A549 (cell line): Measurements from ENCODE around the gene SNTB2. TPM values are rescaled to one million over a fixed set of nuclear protein-coding genes. Genes with fewer than 3 reads are reported as not detected.

Experiments used
- ATAC-seq, 2 experiments: fragments of 200-7000 bp in 1 of 2; fragments of >200 bp in 1 of 2; cut with Nextera tagmentation in 1 of 2; cut with Tn5 transposase in 1 of 2; 3 replicates each; pipeline versions ENCODE4 v1.8.0 to v1.9.1; 2018 to 2020; ENCODE audit warnings: mild to moderate bottlenecking in 1 of 2, moderate library complexity in 1 of 2
- CTCF ChIA-PET: fragments of 300-600 bp; sonication (Branson Sonifier 250); formaldehyde crosslinking; extraction: SDS; loops from one replicate; lab custom pipeline; 2021; ENCODE audit warnings: antibody characterized with exemption, inconsistent platforms; lab: Yijun Ruan, JAX
- POLR2A ChIA-PET: fragments of 350-600 bp; formaldehyde crosslinking; extraction: SDS; loops from one replicate; lab custom pipeline; 2021; ENCODE audit warnings: antibody characterized with exemption, inconsistent platforms; lab: Yijun Ruan, JAX
- DNase-seq, 2 experiments: peaks; one replicate each; pipeline versions ENCODE4 v3.0.0 to v3.0.0-alpha.2; 2011 to 2016; ENCODE audit warnings: low read depth in 1 of 2, low spot score in 1 of 2
- FAIRE-seq: peaks from 2 replicates; lab custom pipeline; 2011; peaks lifted over from hg19 to GRCh38; lab: Jason Lieb, UNC
- H3K27ac ChIP-seq, 2 experiments: fragments of >200 bp; sonication (Bioruptor Twin); formaldehyde crosslinking; 3 replicates each; pipeline ENCODE4 v1.5.1; 2016 to 2017
- H3K4me1 ChIP-seq: fragments of >200 bp; sonication (Bioruptor Twin); formaldehyde crosslinking; 3 replicates; pipeline ENCODE4 v1.6.1; 2016
- H3K4me2 ChIP-seq: fragments of >200 bp; sonication (Bioruptor Twin); formaldehyde crosslinking; 3 replicates; pipeline ENCODE4 v1.6.1; 2016
- H3K4me3 ChIP-seq: fragments of >200 bp; sonication (Bioruptor Twin); formaldehyde crosslinking; 3 replicates; pipeline ENCODE4 v1.5.1; 2016
- H3K9me3 ChIP-seq: fragments of >200 bp; sonication (Bioruptor Twin); formaldehyde crosslinking; 3 replicates; pipeline ENCODE4 v1.6.1; 2016
- CHD2 ChIP-seq: fragments of 150-350 bp; IDR thresholded peaks from 2 replicates; pipeline ENCODE4 v1.6.1; 2014; ENCODE audit warnings: low read length; ENCODE audit not compliant: partially characterized antibody
- CTCF ChIP-seq: fragments of >200 bp; sonication (Bioruptor Twin); formaldehyde crosslinking; IDR thresholded peaks from 3 replicates; pipeline ENCODE4 v1.5.1; 2016
- EHF ChIP-seq: fragments of 250-450 bp; sonication (Bioruptor Pico); IDR thresholded peaks from 2 replicates; pipeline ENCODE4 v1.5.0; 2020; ENCODE audit warnings: mild to moderate bottlenecking
- ESRRA ChIP-seq: fragments of 150-350 bp; IDR thresholded peaks from 2 replicates; pipeline ENCODE4 v1.6.1; 2014; ENCODE audit warnings: mild to moderate bottlenecking, low read length, borderline replicate concordance
- FOSL2 ChIP-seq, 2 experiments: fragments of 450-650 bp in 1 of 2; fragments of >200 bp in 1 of 2; sonication (Bioruptor Twin) in 1 of 2; formaldehyde crosslinking; IDR thresholded peaks; 2 replicates each; pipeline versions ENCODE4 v1.5.0 to v1.6.1; 2016 to 2020; ENCODE audit warnings: mild to moderate bottlenecking in 1 of 2, moderate library complexity in 1 of 2
- GATA3 ChIP-seq: IDR thresholded peaks from 2 replicates; pipeline ENCODE4 v1.6.1; 2012; ENCODE audit warnings: borderline replicate concordance
- HOXA7 ChIP-seq: fragments of 250-450 bp; sonication (Bioruptor Pico); IDR thresholded peaks from 2 replicates; pipeline ENCODE4 v1.5.0; 2020; ENCODE audit warnings: mild to moderate bottlenecking, moderate library complexity
- HOXB13 ChIP-seq: fragments of 250-450 bp; sonication (Bioruptor Pico); IDR thresholded peaks from 2 replicates; pipeline ENCODE4 v1.5.0; 2020; ENCODE audit warnings: low read depth, mild to moderate bottlenecking, moderate library complexity
- HOXB5 ChIP-seq: fragments of 250-450 bp; sonication (Bioruptor Pico); IDR thresholded peaks from 2 replicates; pipeline ENCODE4 v1.5.0; 2020; ENCODE audit warnings: mild to moderate bottlenecking, moderate library complexity
- JUNB ChIP-seq: fragments of >200 bp; sonication (Bioruptor Twin); formaldehyde crosslinking; IDR thresholded peaks from 2 replicates; pipeline ENCODE4 v1.6.1; 2016
- KDM5A ChIP-seq: fragments of 200-600 bp; sonication (generic); IDR thresholded peaks from 2 replicates; pipeline ENCODE4 v1.6.1; 2016; ENCODE audit warnings: antibody characterized with exemption, mild to moderate bottlenecking
- MAFK ChIP-seq: fragments of 450-650 bp; IDR thresholded peaks from 2 replicates; pipeline ENCODE4 v1.6.1; 2014; ENCODE audit not compliant: partially characterized antibody
- MYC ChIP-seq: IDR thresholded peaks from 2 replicates; pipeline ENCODE4 v1.6.1; 2012; ENCODE audit warnings: mild to moderate bottlenecking, inconsistent platforms, low read length, improper control_type of control experiment, borderline replicate concordance
- POLR2A ChIP-seq: IDR thresholded peaks from 2 replicates; pipeline ENCODE4 v1.6.1; 2012; ENCODE audit warnings: mild to moderate bottlenecking, low read length
- POLR2AphosphoS2 ChIP-seq: conservative IDR thresholded peaks from 2 replicates; pipeline ENCODE4 v1.6.1; 2012; ENCODE audit warnings: low read length, improper control_type of control experiment, inconsistent platforms
- REST ChIP-seq: fragments of 200-600 bp; sonication (generic); IDR thresholded peaks from 2 replicates; pipeline ENCODE4 v1.6.1; 2016; ENCODE audit warnings: antibody characterized with exemption, mild to moderate bottlenecking, moderate library complexity
- TFCP2L1 ChIP-seq: fragments of 250-450 bp; sonication (Bioruptor Pico); IDR thresholded peaks from 2 replicates; pipeline ENCODE4 v1.5.0; 2021; ENCODE audit warnings: mild to moderate bottlenecking
- ZC3H11A ChIP-seq: fragments of 450-650 bp; IDR thresholded peaks from 2 replicates; pipeline ENCODE4 v1.6.1; 2014; ENCODE audit warnings: antibody characterized with exemption, mild to moderate bottlenecking
- ZNF302 ChIP-seq: fragments of 250-450 bp; sonication (Bioruptor Pico); IDR thresholded peaks from 2 replicates; pipeline ENCODE4 v1.9.0; 2021; ENCODE audit warnings: inconsistent platforms, mild to moderate bottlenecking, moderate library complexity
- WGBS: methylation state at CpG from one replicate; pipeline ENCODE4 v1.1.6; 2017; ENCODE audit errors: missing lambda C conversion rate; 5-methylcytosine and 5-hydroxymethylcytosine counted together
- polyA plus RNA-seq, 4 experiments: library from polyadenylated mRNA; depleted of rRNA in 3 of 4; stranded (reverse); fragments of >200 nt; fragmentation: RNase III in 1 of 4; extraction: RNeasy Plus Mini Kit Qiagen cat#74134 plus additional on column Dnase treatment in 1 of 4; gene quantifications; 2 replicates in 3 of 4; 3 replicates in 1 of 4; pipeline ENCODE4 v1.2.3, GENCODE V29; 2011 to 2017
- TF ChIP-seq, protein P1 (sequence below): fragments of 250-450 bp; sonication (Bioruptor Pico); IDR thresholded peaks from 2 replicates; pipeline ENCODE4 v1.5.0; 2020; ENCODE audit warnings: low read depth, mild to moderate bottlenecking, moderate library complexity
- TF ChIP-seq, protein P2 (sequence below): fragments of 450-650 bp; IDR thresholded peaks from 2 replicates; pipeline ENCODE4 v1.6.1; 2014; ENCODE audit warnings: antibody characterized with exemption

The SNTB2 gene
- polyA plus RNA-seq, 2 of the 4 experiments (the other 2 are of a cell fraction), result 7.8 to 20.8 TPM

DNA sequence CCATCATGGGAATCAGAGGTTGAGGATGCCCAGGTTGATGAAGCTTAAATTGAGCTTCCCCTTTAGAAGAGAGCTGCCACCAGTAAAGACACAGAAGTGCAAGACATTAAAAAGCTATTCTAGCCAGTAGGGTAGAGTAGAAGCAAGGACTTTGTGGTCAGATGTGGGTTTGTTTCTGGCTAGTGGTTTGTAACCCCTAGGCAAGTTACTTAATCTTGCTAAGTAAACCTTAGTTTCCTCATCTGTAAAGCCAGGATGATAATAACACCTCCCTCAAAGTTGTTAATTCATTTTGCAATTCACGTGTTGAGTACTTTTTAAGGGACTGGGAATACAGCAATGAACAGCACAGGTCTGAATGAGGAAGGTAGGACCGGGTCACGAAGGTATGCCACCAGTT, 3.6 kb downstream of the SNTB2 start:
- Histone ChIP-seq H3K4me2 (peak overlapping the region; percentile 81), H3K27ac (peak overlapping the region in 1 of 2 experiments; percentile 42; a peak in 3 of 6 replicates)
- FAIRE-seq, result no peak
- 84% methylated on average over 3 of the region's 3 CpGs for WGBS
- DNase-seq, result no peak
- TF ChIP-seq ESRRA (no peak), EHF (CRISPR knock-in tag) (no peak), POLR2AphosphoS2 (no peak), HOXB5 (CRISPR knock-in tag) (no peak), MAFK (no peak), CTCF (no peak), GATA3 (no peak), JUNB (no peak), TFCP2L1 (CRISPR knock-in tag) (no peak), HOXA7 (CRISPR knock-in tag) (no peak), POLR2A (no peak)
- TF ChIP-seq, protein P1, sequence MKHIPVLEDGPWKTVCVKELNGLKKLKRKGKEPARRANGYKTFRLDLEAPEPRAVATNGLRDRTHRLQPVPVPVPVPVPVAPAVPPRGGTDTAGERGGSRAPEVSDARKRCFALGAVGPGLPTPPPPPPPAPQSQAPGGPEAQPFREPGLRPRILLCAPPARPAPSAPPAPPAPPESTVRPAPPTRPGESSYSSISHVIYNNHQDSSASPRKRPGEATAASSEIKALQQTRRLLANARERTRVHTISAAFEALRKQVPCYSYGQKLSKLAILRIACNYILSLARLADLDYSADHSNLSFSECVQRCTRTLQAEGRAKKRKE (CRISPR knock-in tag), result no peak
- TF ChIP-seq, protein P2, sequence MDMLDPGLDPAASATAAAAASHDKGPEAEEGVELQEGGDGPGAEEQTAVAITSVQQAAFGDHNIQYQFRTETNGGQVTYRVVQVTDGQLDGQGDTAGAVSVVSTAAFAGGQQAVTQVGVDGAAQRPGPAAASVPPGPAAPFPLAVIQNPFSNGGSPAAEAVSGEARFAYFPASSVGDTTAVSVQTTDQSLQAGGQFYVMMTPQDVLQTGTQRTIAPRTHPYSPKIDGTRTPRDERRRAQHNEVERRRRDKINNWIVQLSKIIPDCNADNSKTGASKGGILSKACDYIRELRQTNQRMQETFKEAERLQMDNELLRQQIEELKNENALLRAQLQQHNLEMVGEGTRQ, result no peak
- TF ChIP-seq, all 56 proteins: peak for 0
- Histone ChIP-seq H3K9me3 (no peaks in the 10 kb centered on the region), H3K4me1 (peaks cover 48% of the 10 kb centered on the region), H3K4me3 (no peak overlapping the region)
- CTCF ChIA-PET, result interaction anchor here (0.9 to 4.6 kb wide), 4 partner anchors 11 to 96 kb away, joined by 3 to 32 read pairs (median 3); no protein-coding TSS in a partner anchor
- ATAC-seq, result no peak
- POLR2A ChIA-PET, result no interaction called here

GRCh38 chr16:69191136-69191535, 4.2 kb downstream of the SNTB2 start:
- WGBS, result 83% methylated on average over 2 of the region's 2 CpGs
- H3K4me3 ChIP-seq, result no peak overlapping the region
- TF ChIP-seq, protein P1 (CRISPR knock-in tag), result no peak
- TF ChIP-seq ZNF302 (CRISPR knock-in tag) (no peak), FOSL2 (IDR thresholded peaks at IDR 0.05) (no peak), FOSL2 (CRISPR knock-in tag; IDR thresholded peaks at IDR 0.05) (no peak), ZC3H11A (no peak), POLR2A (no peak), CHD2 (no peak), REST (no peak), KDM5A (no peak), MYC (no peak), HOXB13 (no peak)
- TF ChIP-seq, protein P2, result no peak
- CTCF ChIA-PET, result interaction anchor here (0.6 to 1.4 kb wide), 4 partner anchors 11 to 222 kb away, joined by 3 read pairs; no protein-coding TSS in a partner anchor
- ATAC-seq, result no peak
- no peak for DNase-seq
- no peaks in the 10 kb centered on the region for H3K9me3 ChIP-seq
- FAIRE-seq, result no peak
- H3K27ac ChIP-seq, result no peak overlapping the region
- POLR2A ChIA-PET, result interaction anchor here (0.6 to 0.7 kb wide), 2 partner anchors 60 to 82 kb away, joined by 3 to 6 read pairs; no protein-coding TSS in a partner anchor
- no peak overlapping the region for H3K4me2 ChIP-seq
- H3K4me1 ChIP-seq, result peaks cover 47% of the 10 kb centered on the region
